Endothelial cell of umbilical vein (primary cell): Measurements from ENCODE around the gene GNG10. TPM values are rescaled to one million over a fixed set of nuclear protein-coding genes. Genes with fewer than 3 reads are reported as not detected.

Experiments
- BruUV-seq: library from RNA; stranded (reverse); fragments of 400-500 nt; replicated peaks from 2 replicates; lab custom pipeline; 2021; lab: Mats Ljungman, UMichigan
- CTCF ChIA-PET: fragments of 300-600, 350-600 bp; sonication (Branson Sonifier 250); formaldehyde crosslinking; loops from one replicate; lab custom pipeline; 2021; ENCODE audit warnings: antibody characterized with exemption, inconsistent platforms; lab: Charles Lee
- POLR2A ChIA-PET: fragments of 300-600, 350-600 bp; sonication (Branson Sonifier 250); formaldehyde crosslinking; loops from one replicate; lab custom pipeline; 2021; ENCODE audit warnings: antibody characterized with exemption, inconsistent platforms; lab: Charles Lee
- DNase-seq: peaks from one replicate; pipeline ENCODE4 v3.0.0-alpha.2; 2011; ENCODE audit warnings: low read depth, low spot score
- FAIRE-seq: peaks from 2 replicates; lab custom pipeline; 2011; peaks lifted over from hg19 to GRCh38; lab: Jason Lieb, UNC
- H2AFZ ChIP-seq: 2 replicates; pipeline ENCODE4 v1.6.0; 2012; ENCODE audit warnings: low read depth, low read length, control low read depth, inconsistent platforms
- H3K27ac ChIP-seq: 2 replicates; pipeline ENCODE4 v1.5.1; 2011; ENCODE audit warnings: low read depth, mild to moderate bottlenecking, control low read depth, low read length, moderate library complexity; ENCODE audit not compliant: insufficient read depth
- H3K27me3 ChIP-seq, 2 experiments: 2 replicates each; pipeline versions ENCODE4 v1.6.0 to v1.6.1; 2011; ENCODE audit warnings: low read length in 2 of 2, mixed read lengths in 1 of 2; ENCODE audit not compliant: control insufficient read depth in 2 of 2, insufficient read depth in 2 of 2
- H3K36me3 ChIP-seq, 2 experiments: 2 replicates in 1 of 2; 3 replicates in 1 of 2; pipeline ENCODE4 v1.5.1; 2011; ENCODE audit warnings: low read length in 2 of 2, mild to moderate bottlenecking in 1 of 2, moderate library complexity in 1 of 2; ENCODE audit not compliant: control insufficient read depth in 2 of 2, insufficient read depth in 2 of 2; ENCODE audit errors: extremely low read depth in 1 of 2
- H3K4me1 ChIP-seq: 3 replicates; pipeline ENCODE4 v1.5.1; 2011; ENCODE audit warnings: mild to moderate bottlenecking, low read length; ENCODE audit not compliant: control insufficient read depth, insufficient read depth; ENCODE audit errors: extremely low read depth
- H3K4me2 ChIP-seq: 2 replicates; pipeline ENCODE4 v1.6.1; 2011; ENCODE audit warnings: low read length, control low read depth, mixed read lengths; ENCODE audit not compliant: insufficient read depth
- H3K4me3 ChIP-seq, 3 experiments: fragments of 200-600 bp in 1 of 3; sonication (generic), shearing (Covaris generic) in 1 of 3; replicated peaks in 1 of 3; 2 replicates each; pipeline ENCODE4 v1.5.1; 2011 to 2016; ENCODE audit warnings: control low read depth in 3 of 3, low read length in 3 of 3, mild to moderate bottlenecking in 2 of 3, inconsistent platforms in 1 of 3, low read depth in 1 of 3, moderate library complexity in 1 of 3; ENCODE audit not compliant: insufficient read depth in 1 of 3
- H3K79me2 ChIP-seq: 2 replicates; pipeline ENCODE4 v1.6.0; 2012; ENCODE audit warnings: low read length, inconsistent platforms; ENCODE audit not compliant: control insufficient read depth, insufficient read depth
- H3K9ac ChIP-seq: replicated peaks from 2 replicates; pipeline ENCODE3; 2011; ENCODE audit warnings: low read length, control low read depth; ENCODE audit not compliant: insufficient read depth; ENCODE audit errors: extremely low read depth
- H3K9me1 ChIP-seq: replicated peaks from 3 replicates; pipeline ENCODE4 v1.6.0; 2011; ENCODE audit warnings: mild to moderate bottlenecking, low read length; ENCODE audit not compliant: control insufficient read depth, insufficient read depth; ENCODE audit errors: extremely low read depth
- H3K9me3 ChIP-seq: replicated peaks from 2 replicates; pipeline ENCODE4 v1.5.1; 2012; ENCODE audit warnings: low read length, inconsistent platforms; ENCODE audit not compliant: control insufficient read depth, insufficient read depth
- H4K20me1 ChIP-seq: replicated peaks from 2 replicates; pipeline ENCODE3; 2011; ENCODE audit warnings: mild to moderate bottlenecking, low read length; ENCODE audit not compliant: control insufficient read depth, insufficient read depth; ENCODE audit errors: extremely low read depth
- CTCF ChIP-seq, 2 donors: IDR thresholded peaks; 1 replicate in 1 of 2; 2 replicates in 1 of 2; pipeline ENCODE4 v1.5.1; 2011; ENCODE audit warnings: low read length in 2 of 2, mild to moderate bottlenecking in 2 of 2, moderate library complexity in 2 of 2, control low read depth in 1 of 2, inconsistent platforms in 1 of 2, low read depth in 1 of 2; ENCODE audit not compliant: insufficient read depth in 1 of 2; ENCODE audit errors: extremely low read depth in 1 of 2
- EZH2 ChIP-seq: IDR thresholded peaks from 2 replicates; pipeline ENCODE4 v1.6.1; 2012; ENCODE audit warnings: borderline replicate concordance, low read depth, mild to moderate bottlenecking, moderate library complexity, low read length, inconsistent platforms; ENCODE audit not compliant: severe bottlenecking
- FOS ChIP-seq: IDR thresholded peaks from 2 replicates; pipeline ENCODE4 v1.6.1; 2011; ENCODE audit warnings: mild to moderate bottlenecking, low read length, moderate library complexity, borderline replicate concordance; ENCODE audit not compliant: insufficient read depth
- GATA2 ChIP-seq: IDR thresholded peaks from 2 replicates; pipeline ENCODE4 v1.7.0; 2011; ENCODE audit warnings: low read depth, mild to moderate bottlenecking, moderate library complexity, mixed read lengths, low read length; ENCODE audit not compliant: insufficient read length, insufficient read depth
- JUN ChIP-seq: IDR thresholded peaks from 2 replicates; pipeline ENCODE4 v1.6.1; 2011; ENCODE audit warnings: borderline replicate concordance, low read depth; ENCODE audit not compliant: insufficient read length, insufficient read depth
- MAX ChIP-seq: IDR thresholded peaks from 2 replicates; pipeline ENCODE4 v1.6.1; 2011; ENCODE audit not compliant: insufficient read depth, insufficient read length
- MYC ChIP-seq: IDR thresholded peaks from one replicate; pipeline ENCODE4 v1.6.1; 2011; ENCODE audit warnings: mild to moderate bottlenecking, low read depth, low read length
- POLR2A ChIP-seq: IDR thresholded peaks from 2 replicates; pipeline ENCODE4 v1.6.1; 2012; ENCODE audit warnings: low read depth, mild to moderate bottlenecking, control low read depth, low read length
- POLR2AphosphoS5 ChIP-seq: IDR thresholded peaks from 2 replicates; pipeline ENCODE4 v1.6.1; 2012; ENCODE audit warnings: low read depth, mild to moderate bottlenecking, control low read depth, low read length, moderate library complexity; ENCODE audit not compliant: insufficient read depth
- dilution Hi-C: fragments of 300-500 bp; cut with MboI; formaldehyde crosslinking; loops from one replicate; pipeline ENCODE4 v1.15.0; 2019; ENCODE audit warnings: low sequenced_read_pairs; ENCODE audit not compliant: extremely low pct_ligation_motif_present
- intact Hi-C: fragments of 100-400 bp; cut with micrococcal nuclease; formaldehyde crosslinking; loops from one replicate; pipeline ENCODE4 v1.10.0; 2022
- polyA plus RNA-seq, 4 experiments: library from polyadenylated mRNA; depleted of rRNA in 3 of 4; stranded (reverse) in 3 of 4; unstranded in 1 of 4; fragments of >200 nt; gene quantifications; 2 replicates each; pipeline versions ENCODE4 v1.2.1 to v1.2.3, GENCODE V29; 2011 to 2012; ENCODE audit warnings: missing spikeins in 1 of 4
- total RNA-seq: library from RNA; stranded (reverse); gene quantifications from 2 replicates; pipeline ENCODE4 v1.2.3, GENCODE V29; 2021

GNG10 gene
- total and polyA plus RNA-seq, 2 donors (not counting 3 experiments of a cell fraction or from before 2014, with no cell fraction given), result 31.9 to 33.0 TPM

DNA sequence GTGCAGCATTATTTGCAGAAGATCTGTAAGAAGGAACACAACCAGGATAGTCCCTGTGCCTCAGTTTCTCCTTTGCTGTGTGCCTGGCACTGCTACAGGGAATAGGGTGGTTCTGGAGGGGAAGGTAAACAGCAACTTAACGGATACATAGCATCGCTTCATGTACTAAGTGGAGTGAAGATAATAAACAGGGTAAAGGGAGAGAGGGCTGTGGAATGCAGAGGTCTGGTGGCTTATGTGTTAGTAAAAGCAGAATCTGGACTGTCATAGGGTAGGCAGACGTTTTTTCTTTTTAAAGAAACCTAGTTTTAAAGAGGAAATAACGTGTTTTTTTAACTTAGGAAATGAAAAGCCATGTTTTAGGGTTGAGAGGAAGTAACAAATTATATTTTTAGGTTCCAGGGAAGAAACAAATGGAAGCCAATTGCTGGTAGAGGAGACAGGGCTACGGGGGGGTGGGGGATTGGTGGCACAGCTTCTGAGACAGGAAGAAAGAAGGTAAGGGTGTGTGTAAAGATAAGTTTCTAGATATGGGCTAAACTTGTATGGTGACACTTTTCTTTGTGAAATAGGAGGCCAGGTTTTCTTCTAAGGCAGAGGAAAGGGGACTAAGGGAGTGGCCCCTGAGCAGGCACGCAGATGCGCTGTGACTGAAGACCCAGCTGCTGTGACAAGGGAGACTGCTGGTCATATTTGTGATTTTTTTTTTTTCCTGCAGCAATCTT, 1.3 kb downstream of the GNG10 start:
- Histone ChIP-seq H2AFZ (no peak overlapping the region), H3K27ac (no peak overlapping the region), H4K20me1 (no peaks in the 10 kb centered on the region), H3K79me2 (no peaks in the 10 kb centered on the region), H3K27me3 (no peaks in the 10 kb centered on the region), H3K4me3 (peak overlapping the region in 1 of 3 experiments; percentile 60), H3K9me1 (no peaks in the 10 kb centered on the region), H3K9ac (no peak overlapping the region), H3K9me3 (no peaks in the 10 kb centered on the region), H3K4me1 (peaks cover 15% of the 10 kb centered on the region), H3K4me2 (peak overlapping the region; percentile 72), H3K36me3 (peaks cover 0 to 2% of the 10 kb centered on the region in 2 experiments)
- no TSS peak for BruUV-seq
- peak; percentile 24 for DNase-seq
- dilution Hi-C loops, result no loop called here
- CTCF ChIA-PET, result interaction anchor here (0.9 to 2.0 kb wide), 3 partner anchors 17 to 65 kb away, joined by 3 to 7 read pairs (median 6); no protein-coding TSS in a partner anchor
- FAIRE-seq, result no peak
- TF ChIP-seq JUN, result no peak
- no peak for TF ChIP-seq POLR2AphosphoS5
- no peak for TF ChIP-seq MYC
- TF ChIP-seq GATA2, result no peak
- no peak for TF ChIP-seq POLR2A
- TF ChIP-seq MAX, result no peak
- no peak for TF ChIP-seq FOS
- TF ChIP-seq EZH2, result no peak
- TF ChIP-seq CTCF (IDR thresholded peaks at IDR 0.05; ENCODE audit: extremely low read depth in 1 of 2, insufficient read depth in 1 of 2, low read depth in 1 of 2, low read length in 2 of 2), result no peak
- intact Hi-C loops, result no loop called here
- POLR2A ChIA-PET, result no interaction called here
